Activated T-helper 2 cell treated with anti-CD3 and anti-CD28 coated beads, Interferon-gamma antibody, Interleukin-2, Interleukin-4, amounts not matched to agents 10 μg/mL and 5 μg/mL and 100 μg/mL, durations not matched to agents 14 hours and 24 hours and 36 hours (primary cell): ENCODE data around the gene SLC5A5. TPM values are rescaled to one million over a fixed set of nuclear protein-coding genes. Genes with fewer than 3 reads are reported as not detected.

Experiments used
- total RNA-seq: library from RNA; stranded (reverse); gene quantifications from 2 replicates; pipeline ENCODE4 v1.2.3, GENCODE V29; 2022

SLC5A5 gene
- total RNA-seq, 1 donor from 2014 or later = 0.75 TPM

Other genes with a start within 250 kb of the SLC5A5 start
- gene UNC13A, start 183.6 kb upstream of the SLC5A5 start, total RNA-seq = 0.02 TPM in 1 of 2 replicates, not detected in the other
- 66.7 and 80.3 TPM in 2 replicates for gene MAP1S, start 152.5 kb upstream of the SLC5A5 start, total RNA-seq
- gene FCHO1, start 120.5 kb upstream of the SLC5A5 start, total RNA-seq = 74.7 and 75.6 TPM in 2 replicates
- not detected in 2 replicates for gene B3GNT3, start 76.8 kb upstream of the SLC5A5 start, total RNA-seq
- 6.2 and 6.9 TPM in 2 replicates for gene INSL3, start 50.4 kb upstream of the SLC5A5 start, total RNA-seq
- gene JAK3, start 24.0 kb upstream of the SLC5A5 start, total RNA-seq = 212 and 221 TPM in 2 replicates
- gene RPL18A, start 12.0 kb upstream of the SLC5A5 start, total RNA-seq = 2,784 and 2,842 TPM in 2 replicates
- gene CCDC124, start 61.1 kb downstream of the SLC5A5 start, total RNA-seq = 116 and 123 TPM in 2 replicates
- gene KCNN1, start 95.2 kb downstream of the SLC5A5 start, total RNA-seq = 0.14 and 0.16 TPM in 2 replicates
- gene ARRDC2, start 136.2 kb downstream of the SLC5A5 start, total RNA-seq = 39.2 and 40.5 TPM in 2 replicates
- 41.4 and 43.3 TPM in 2 replicates for gene IL12RB1, start 215.0 kb downstream of the SLC5A5 start, total RNA-seq
- gene MAST3, start 225.8 kb downstream of the SLC5A5 start, total RNA-seq = 16.6 and 17.2 TPM in 2 replicates